ENCODE results near the gene SLC25A21.
"Not testable (repeated sequence)": the region's sequence is repeated elsewhere in the genome, so short reads cannot be mapped to it uniquely, and the experiment has no call there.

SLC25A21 gene

DNA sequence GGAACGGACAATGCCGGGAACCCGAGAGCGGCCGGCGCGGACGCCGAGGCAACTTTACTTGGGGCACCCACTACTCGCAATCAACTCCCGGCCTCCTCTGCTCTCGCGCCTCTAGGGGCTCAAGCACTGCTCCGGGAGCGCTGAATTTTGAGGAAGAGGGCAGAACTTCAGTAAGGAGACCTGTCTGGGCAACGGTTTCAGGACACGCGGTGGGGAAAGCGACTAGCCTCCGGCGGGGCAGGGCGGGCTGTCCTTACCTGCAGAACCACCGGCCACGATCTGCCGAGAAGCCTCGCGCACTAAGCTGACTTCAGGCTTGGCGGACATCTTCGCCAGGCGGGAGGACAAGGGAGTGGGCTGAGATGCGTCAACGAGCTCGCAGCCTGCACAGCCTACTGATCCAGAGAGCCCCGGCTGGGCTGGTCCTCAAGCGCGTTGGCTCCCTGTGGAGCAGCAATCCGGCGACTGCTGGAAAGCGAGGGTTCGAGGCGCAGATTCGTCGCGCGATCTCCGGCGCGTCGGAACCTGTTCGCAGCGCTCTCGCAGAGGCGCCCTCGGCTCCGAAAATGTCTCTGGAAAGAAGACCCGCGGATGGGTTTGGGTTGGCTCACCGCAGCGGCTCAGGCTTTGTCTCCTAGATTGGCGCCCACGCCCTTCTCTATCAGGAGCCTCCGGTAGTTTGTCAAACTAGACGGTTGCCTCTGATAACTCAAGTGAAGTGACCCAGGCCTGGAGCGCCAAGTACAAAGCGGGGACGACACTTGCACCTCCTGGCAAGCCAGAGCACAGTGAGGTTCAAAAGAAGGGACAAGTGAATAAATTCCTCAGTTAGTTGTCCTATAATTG is at the start of gene SLC25A21:
Gene SLC25A21 (minus strand): TSS at position 583 of the 846 bp plus-strand sequence.
- no peak for DNase-seq (ENCODE audit: low read depth)

DNA sequence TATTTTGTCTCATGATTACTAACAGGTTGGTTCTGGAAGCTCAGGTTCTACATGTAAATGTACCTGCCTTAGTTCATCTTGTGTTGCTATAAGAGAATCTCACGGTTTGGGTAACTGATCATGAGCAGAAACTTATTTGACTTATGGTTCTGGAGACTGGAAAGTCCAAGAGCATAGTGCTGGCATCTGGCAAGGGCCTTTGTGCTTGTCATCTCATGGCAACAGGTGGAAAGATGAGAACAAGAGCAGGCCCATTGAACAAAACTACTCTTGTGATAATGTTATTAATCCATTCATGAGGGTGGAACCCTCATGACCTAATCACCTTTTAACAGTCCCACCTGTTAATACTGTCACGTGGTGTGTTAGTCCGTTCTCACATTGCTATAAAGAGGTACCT is 48.7 kb upstream of the SLC25A21 start:
- no peak for DNase-seq (ENCODE audit: low read depth)

DNA sequence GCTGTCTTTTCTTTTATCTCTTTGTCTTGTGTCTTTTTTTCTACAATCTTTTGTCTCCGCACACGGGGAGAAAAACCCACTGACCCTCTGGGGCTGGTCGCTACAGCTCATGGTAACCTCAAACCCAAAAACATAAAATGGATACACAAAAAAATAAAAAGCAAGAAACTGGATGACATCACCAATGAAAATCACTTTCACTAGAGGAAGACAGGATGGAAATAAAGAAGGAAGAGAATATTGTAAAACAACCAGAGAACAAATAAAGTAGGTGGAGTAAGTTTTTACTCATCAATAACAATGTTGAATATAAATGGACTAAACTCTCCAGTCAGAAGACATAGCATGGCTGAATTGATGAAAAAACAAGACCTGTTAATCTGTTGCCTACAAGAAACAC is 42.9 kb upstream of the SLC25A21 start:
- no peak for DNase-seq (ENCODE audit: low read depth)

DNA sequence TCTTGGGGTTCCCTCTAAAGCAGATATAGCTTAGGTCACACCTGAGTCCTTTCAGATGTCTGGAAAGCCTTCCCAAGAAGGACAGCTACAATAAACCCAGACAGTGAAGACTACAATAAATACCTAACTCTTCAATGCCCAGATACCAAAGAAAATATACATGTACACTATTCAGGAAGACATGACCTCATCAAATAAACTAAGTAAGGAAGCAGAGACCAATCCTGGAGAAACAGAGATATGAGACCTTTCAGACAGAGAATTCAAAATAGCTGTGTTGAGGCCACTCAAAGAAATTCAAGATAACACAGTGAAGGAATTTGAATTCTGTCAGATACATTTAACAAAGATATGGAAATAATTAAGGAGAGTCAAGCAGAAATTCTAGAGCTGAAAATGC is 40.6 kb upstream of the SLC25A21 start:
- DNase-seq (ENCODE audit: low read depth): no peak

DNA sequence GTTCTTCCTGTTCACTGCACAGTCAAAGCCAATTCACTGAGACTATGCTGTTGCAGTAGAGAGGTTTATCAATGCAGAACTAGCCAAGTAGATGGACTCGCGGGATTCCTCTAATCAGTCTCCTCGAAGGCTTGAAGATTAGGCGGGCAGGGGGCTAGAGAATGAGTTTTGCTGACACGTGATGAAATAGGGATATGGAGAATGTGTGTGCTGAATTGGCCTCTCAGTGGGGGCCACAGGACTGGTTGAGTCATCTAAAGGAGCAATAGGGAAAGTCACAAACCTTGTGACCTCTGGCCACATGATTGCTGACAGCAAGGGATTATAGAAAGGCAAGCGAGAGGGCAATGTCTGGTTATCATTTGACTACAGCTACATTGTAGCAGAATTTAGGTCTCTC is 38.0 kb upstream of the SLC25A21 start:
- DNase-seq (ENCODE audit: low read depth): no peak

DNA sequence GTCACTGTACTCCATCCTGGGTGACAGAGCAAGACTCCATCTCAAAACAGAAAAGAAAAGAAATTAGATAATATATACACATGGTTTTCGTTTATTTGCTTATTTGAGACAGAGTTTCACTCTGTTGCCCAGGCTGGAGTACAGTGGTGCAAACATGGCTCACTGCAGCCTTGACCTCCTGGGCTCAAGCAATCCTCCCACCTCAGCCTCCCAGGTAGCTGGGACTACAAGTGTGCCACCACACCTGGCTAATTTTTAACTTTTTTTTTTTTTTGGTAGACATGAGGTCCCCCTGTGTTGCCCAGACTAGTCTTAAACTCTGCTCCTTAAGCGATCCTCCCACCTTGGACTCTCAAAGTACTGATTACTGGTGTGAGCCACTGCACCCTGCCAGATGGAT is 37.2 kb upstream of the SLC25A21 start:
- DNase-seq (ENCODE audit: low read depth): not testable (repeated sequence)

DNA sequence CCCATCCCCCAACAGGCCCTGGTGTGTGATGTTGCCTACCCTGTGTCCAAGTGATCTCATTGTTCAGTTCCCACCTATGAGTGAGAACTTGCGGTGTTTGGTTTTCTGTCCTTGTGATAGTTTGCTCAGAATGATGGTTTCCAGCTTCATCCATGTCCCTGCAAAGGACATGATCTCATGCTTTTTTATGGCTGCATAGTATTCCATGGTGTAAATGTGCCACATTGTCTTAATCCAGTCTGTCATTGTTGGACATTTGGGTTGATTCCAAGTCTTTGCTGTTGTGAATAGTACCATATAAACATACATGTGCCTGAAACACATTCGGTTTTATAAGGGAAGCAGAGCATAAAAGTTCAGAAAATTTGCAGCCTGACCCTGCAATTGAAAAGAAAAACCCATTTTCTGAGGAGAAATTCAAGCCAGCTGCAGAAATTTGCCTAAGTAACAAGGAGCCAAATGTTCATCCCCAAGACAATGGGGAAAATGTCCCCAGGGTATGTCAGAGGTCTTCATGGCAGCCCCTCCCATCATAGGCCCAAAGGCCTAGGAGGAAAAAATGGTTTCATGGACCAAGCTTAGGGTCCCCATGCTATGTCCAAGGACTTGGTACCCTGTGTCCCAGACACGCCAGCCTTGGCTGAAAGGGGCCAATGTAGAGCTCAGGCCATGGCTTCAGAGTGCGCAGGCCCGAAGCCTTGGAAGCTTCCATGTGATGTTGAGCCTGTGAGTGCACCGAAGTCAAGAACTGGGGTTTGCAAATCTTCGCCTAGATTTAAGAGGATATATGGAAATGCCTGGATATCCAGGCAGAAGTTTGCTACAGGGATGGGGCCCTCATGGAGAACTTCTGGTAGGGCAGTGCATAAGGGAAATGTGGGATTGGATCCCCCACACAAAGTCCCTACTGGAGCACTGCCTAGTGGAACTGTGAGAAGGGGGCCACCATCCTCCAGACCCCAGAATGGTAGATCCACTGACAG is 33.5 kb upstream of the SLC25A21 start:
- DNase-seq (ENCODE audit: low read depth): not testable (repeated sequence)

DNA sequence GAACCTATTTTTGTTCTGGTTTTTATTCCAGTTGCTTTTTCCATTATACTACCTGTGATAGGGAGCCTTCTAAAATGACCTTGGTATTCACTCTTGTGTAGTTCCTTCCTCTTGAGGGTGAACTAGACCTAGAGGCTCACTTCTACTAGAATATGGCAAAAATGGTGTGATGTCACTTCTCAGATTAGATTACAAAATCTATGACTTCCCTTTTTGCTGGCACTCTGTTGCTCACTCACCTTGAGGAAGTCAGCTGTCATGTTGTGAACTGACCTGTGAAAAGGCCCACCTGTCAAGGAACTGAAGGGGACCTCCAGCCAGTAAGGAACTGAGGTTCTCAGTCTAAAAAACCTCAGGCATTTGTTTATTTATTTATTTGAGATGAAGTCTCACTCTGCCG is 31.0 kb upstream of the SLC25A21 start:
- DNase-seq (ENCODE audit: low read depth): no peak

DNA sequence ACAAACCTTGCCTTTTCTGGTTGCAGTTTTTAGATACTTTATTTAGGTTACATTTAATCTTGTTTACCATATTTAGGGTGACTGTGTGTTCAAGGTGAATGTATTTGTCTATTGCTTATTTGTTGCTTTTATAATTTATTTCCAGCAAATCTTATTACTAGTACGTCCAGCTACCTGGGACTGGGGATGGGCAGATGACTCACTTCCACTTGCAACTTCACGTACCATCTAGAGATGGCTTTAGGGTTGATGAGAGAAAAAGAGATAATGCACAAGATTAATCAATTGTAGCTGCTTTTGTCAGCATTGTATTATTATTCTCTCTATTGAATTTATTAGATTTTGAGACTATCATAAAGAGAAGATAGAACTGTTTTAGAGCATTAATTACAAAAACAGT is 30.4 kb upstream of the SLC25A21 start:
- DNase-seq (ENCODE audit: low read depth): no peak

DNA sequence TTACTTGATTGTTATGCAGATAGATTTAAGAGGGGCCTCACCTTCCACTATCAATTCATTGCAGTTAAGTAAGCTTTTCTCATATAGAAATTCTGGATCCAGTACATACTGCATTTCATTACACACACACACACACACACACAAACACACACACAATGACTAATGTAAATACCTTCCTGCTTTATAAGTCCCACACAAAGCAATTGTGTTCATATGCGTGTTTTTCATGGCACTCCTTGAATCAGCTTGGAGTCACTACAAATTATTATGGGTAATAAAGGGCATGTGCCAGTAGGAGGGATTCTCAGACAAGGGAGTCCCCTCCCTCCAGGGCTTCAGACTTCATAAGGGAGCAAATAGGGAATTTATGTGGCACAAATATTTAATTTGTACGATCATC is 29.9 kb upstream of the SLC25A21 start:
- no peak for DNase-seq (ENCODE audit: low read depth)

DNA sequence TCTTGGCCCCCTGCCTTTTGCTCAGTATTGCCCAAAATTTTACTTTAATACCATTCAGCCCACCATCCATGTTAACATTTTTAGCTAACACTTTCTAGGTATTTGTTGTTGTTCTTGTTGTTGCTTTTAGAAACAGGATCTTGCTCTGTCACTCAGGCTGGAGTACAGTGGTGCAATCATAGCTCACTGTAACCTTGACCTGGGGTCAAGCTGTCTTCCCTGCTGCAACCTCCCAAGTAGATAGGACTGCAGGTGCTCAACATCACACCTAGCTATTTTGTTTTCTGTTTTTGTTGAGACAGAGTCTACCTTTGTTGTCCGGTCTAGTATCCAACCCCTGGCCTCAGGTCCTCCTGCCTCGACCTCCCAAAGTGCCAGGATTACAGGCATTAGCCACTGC is 29.3 kb upstream of the SLC25A21 start:
- DNase-seq (ENCODE audit: low read depth): no peak

DNA sequence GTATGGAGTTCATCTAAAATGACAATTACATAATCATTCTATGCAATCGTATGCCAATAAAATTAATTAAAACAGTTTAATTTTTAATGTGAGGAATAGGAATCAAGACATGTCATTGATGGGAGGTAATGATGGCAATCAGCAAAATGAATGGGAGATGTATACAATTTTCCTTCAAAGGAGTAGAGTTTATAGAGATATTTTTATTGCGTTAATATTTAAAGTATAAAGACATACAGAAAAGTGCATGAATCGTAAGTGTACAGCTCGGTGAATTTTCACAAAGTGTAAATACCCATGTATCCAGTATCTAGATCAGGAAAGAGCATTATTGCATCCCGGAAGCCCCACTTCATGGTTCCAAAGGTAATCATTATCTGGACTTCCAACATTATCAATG is 26.5 kb upstream of the SLC25A21 start:
- no peak for DNase-seq (ENCODE audit: low read depth)

DNA sequence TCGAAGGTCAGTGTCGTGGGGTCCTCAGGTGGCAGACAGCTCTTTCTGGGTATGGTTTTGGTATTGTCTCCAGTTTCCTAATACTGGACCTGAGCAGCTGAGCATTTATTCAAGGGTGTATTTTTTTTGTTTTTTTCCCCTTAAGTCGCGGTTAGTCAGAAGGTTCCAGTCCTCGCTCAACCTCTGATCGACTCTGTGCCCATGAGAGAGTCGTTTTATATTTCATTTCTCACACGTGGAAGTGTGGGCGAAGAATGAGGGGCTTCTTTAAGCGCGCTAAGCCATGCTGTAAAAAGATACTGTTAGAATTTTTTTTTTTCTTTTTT is 25.8 kb upstream of the SLC25A21 start:
- DNase-seq (ENCODE audit: low read depth): no peak

DNA sequence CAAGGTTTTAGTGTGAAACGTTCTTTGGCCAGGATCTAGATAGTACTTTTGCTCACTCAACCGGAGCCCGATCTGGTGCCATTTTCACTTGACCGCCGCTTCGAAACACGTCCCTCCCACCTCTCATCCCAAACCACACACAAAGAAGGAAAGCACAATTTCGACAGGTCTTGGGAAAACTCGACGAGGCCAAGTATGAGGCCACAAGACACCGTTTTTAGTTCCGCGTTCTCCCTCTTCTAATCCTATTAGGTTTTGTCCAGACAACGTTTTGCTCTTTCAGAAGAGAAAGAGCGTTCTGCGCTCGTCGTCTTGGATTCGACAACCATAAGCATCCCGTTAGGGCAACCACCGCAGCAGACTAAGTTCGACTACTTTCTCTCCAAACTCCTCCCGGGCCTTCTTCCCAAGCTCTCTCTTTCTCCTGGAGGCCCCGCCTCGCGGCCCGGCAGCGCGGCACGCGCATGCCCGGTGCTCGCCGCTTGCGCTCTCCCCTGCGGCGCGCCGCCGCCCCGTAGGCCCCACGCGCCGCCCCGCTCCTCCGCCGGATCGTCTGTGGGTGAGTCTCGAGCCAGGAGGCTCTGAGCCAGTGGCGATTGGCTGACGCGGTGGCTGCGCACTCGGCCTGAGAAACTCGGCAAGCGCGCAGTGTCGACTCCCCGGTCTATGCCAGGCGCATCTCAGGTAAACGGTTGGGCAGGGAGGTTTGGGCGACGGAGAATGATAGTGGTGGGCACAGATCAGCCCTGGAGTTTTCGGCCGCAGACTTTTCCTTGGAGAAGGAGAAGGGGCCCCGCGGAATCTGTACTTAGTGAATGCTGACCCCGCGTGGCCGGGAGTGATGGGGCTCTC is 25.2 kb upstream of the SLC25A21 start, which contains the start of gene MIPOL1:
Gene MIPOL1 (plus strand): TSS at position 517 of the 852 bp plus-strand sequence. CDS start 49,952 bp downstream, outside the sequence.
- no peak for DNase-seq (ENCODE audit: low read depth)

DNA sequence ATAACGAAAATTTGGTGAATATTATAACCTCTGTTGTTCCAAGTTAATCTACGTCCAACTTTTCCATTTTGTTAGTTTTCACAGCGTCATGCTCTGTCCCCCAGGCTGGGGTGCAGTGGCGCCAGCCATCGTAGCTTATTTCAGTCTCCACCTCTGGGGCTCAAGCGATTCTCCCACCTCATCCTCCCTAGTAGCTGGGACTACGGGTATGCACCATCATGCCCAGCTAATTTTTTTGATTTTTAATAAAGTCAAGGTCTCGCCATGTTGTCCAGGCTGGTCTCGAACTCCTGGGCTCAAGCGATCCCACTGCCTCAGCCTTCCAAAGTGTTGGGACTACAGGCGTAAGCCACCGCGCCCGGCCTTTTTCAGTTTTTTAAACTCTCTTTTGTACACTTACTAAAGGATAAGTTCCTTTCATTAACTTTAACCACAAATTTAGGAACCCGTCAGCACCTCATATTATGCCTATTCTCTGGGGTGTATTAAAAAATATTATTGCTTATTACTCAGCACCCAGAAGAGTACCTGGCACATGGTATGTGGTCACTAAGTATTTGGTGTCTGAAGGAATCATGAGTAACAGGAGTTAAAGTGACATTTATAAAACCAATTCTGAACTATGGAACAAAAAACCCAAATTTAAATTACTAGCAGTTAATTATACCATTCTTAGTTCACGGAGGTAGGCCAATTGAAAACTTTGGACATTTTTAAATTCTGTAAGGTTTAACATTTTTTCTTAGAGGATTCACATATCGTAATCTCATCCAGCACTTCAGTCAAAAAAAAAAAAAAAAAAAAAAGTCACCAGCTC is 24.4 kb upstream of the SLC25A21 start:
- no peak for DNase-seq (ENCODE audit: low read depth)

DNA sequence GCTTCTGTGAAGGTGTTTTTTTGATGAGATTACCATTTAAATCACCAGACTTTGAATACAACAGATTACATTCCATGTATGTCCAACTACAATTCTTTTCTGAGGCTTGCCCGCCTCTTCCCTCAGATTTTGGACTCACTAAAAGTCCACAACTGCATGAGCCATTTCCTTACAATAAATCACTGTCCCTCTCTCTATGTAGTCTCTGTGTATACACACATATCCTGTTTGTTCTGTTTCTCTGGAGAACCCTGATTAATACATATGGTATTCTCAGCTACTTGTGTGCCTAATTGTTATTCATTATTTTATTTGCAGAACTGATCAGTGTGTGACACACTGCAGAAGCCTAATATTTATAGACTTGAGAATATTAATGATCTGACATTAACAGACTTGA is 22.9 kb upstream of the SLC25A21 start:
- no peak for DNase-seq (ENCODE audit: low read depth)

DNA sequence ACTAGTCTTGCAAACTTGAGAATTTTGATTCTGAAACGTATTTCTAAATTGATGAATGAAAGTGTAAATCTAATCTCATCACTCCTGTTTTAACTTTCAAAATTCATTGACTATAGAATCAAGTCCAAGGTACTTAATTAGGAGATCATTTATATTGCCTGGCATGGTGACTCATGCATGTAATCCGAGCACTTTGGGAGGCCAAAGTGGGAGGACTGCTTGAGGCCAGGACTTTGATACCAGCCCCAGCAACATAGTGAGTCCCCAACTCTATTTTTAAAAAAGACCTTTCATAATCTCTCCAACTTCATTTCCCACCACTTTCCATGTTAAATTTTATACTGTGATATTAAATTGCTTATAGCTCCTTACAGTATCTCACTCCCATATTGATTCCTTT is 22.3 kb upstream of the SLC25A21 start:
- no peak for DNase-seq (ENCODE audit: low read depth)

DNA sequence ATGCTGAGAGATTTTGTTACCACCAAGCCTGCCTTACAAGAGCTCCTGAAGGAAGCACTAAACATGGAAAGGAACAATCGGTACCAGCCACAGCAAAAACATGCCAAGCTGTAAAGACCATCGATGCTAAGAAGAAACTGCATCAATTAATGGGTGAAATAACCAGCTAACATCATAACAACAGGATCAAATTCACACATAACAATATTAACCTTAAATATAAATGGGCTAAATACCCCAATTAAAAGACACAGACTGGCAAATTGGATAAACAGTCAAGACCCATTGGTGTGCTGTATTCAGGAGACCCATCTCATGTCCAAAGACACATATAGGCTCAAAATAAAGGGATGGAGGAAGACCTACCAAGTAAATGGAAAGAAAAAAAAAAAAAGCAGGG is 17.3 kb upstream of the SLC25A21 start:
- not testable (repeated sequence) for DNase-seq (ENCODE audit: low read depth)

DNA sequence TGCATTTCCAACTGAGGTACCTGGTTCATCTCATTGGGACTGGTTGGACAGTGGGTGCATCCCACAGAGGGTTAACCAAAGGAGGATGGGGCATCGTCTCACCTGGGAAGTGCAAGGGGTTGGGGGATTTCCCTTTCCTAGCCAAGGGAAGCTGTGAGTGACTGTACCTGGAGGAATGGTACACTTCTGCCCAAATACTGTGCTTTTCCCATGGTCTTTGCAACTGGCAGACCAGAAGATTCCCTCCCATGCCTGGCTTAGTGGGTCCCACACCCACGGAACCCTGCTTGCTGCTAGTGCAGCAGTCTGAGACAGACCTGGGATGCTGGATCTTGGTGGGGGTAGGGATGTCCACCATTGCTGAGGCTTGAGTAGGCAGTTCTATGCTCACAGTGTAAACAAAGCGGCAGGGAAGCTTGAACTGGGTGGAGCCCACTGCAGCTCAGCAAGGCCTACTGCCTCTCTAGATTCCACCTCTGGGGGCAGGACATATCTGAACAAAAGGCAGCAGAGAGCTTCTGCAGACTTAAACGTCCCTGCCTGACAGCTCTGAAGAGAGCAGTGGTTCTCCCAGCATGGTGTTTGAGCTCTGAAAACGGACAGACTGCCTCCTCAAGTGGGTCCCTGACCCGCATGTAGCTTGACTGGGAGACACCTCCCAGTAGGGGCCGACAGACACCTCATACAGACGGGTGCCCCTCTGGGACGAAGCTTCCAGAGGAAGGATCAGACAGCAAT is 15.6 kb upstream of the SLC25A21 start:
- DNase-seq (ENCODE audit: low read depth): not testable (repeated sequence)

DNA sequence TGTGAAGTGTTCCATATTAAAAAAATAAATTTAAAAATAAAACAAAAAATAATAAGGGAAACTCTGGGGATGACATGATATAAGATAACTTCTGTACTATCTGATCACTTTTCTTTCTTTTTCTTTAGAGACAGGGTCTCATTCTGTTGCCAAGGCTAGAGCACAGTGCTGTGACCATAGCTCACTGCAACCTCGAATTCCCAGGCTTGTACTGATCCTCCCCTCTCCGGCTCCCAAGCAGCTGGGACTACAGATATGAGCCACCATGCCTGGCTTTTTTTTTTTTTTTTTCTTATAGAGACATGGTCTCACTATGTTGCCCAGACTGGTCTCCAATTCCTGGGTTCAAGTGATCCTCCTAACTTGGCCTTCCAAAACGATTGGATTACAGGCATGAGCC is 14.9 kb upstream of the SLC25A21 start:
- no peak for DNase-seq (ENCODE audit: low read depth)

Measured in activated T-helper 1 cell treated with Interleukin-2 at 50 U/mL for 16 hours (primary cell).